GM12878 (cell line): ENCODE results near the gene IRF1. TPM values are rescaled to one million over a fixed set of nuclear protein-coding genes. Genes with fewer than 3 reads are reported as not detected.

ENCODE experiments used
- ATAC-seq: fragments of 200-7000 bp; cut with Tn5 transposase; 3 replicates; pipeline ENCODE4 v1.9.1; 2020; ENCODE audit warnings: mild to moderate bottlenecking, moderate library complexity
- BruUV-seq: library from RNA; stranded (reverse); fragments of 400-500 nt; replicated peaks from 2 replicates; lab custom pipeline; 2021; lab: Mats Ljungman, UMichigan
- CTCF ChIA-PET: fragments of 300-600 bp; sonication (Branson Sonifier 250); formaldehyde crosslinking; extraction: SDS; loops from one replicate; lab custom pipeline; 2021; ENCODE audit warnings: inconsistent platforms; lab: Yijun Ruan, JAX
- POLR2A ChIA-PET: fragments of 350-600 bp; formaldehyde crosslinking; extraction: SDS; loops from one replicate; lab custom pipeline; 2021; ENCODE audit warnings: inconsistent platforms; lab: Charles Lee
- RAD21 ChIA-PET: fragments of 300-600 bp; sonication (Branson Sonifier 250); formaldehyde crosslinking; loops from one replicate; lab custom pipeline; 2023; ENCODE audit warnings: antibody characterized with exemption; ENCODE audit not compliant: unreplicated experiment; lab: Charles Lee
- SMC1A ChIA-PET: fragments of 300-600 bp; sonication (Branson Sonifier 250); formaldehyde crosslinking; loops from one replicate; lab custom pipeline; 2023; ENCODE audit not compliant: unreplicated experiment, uncharacterized antibody; lab: Charles Lee
- DNase-seq: peaks from one replicate; pipeline ENCODE4 v3.0.0-alpha.2; 2011; ENCODE audit warnings: low read depth, low spot score
- FAIRE-seq: peaks from 3 replicates; lab custom pipeline; 2011; peaks lifted over from hg19 to GRCh38; lab: Jason Lieb, UNC
- H2AFZ ChIP-seq: 2 replicates; pipeline ENCODE4 v1.6.0; 2011; ENCODE audit warnings: low read depth, low read length, control low read depth; ENCODE audit not compliant: control insufficient read depth
- H3K27ac ChIP-seq: 2 replicates; pipeline ENCODE4 v1.5.1; 2011; ENCODE audit warnings: control low read depth; ENCODE audit not compliant: control insufficient read depth, insufficient read depth
- H3K27me3 ChIP-seq, 2 experiments: replicated peaks in 1 of 2; 2 replicates each; pipeline versions ENCODE4 v1.6.0 to v1.6.1; 2011; ENCODE audit warnings: low read length in 1 of 2; ENCODE audit not compliant: control insufficient read depth in 2 of 2, insufficient read depth in 2 of 2
- H3K36me3 ChIP-seq, 2 experiments: 2 replicates each; pipeline ENCODE4 v1.5.1; 2011; ENCODE audit warnings: low read length in 1 of 2; ENCODE audit not compliant: control insufficient read depth in 2 of 2, insufficient read depth in 2 of 2
- H3K4me1 ChIP-seq: 2 replicates; pipeline ENCODE4 v1.6.1; 2011; ENCODE audit warnings: mild to moderate bottlenecking, low read length, moderate library complexity, mixed read lengths; ENCODE audit not compliant: control insufficient read depth, insufficient read depth
- H3K4me2 ChIP-seq: 2 replicates; pipeline ENCODE4 v1.6.0; 2011; ENCODE audit warnings: control low read depth; ENCODE audit not compliant: control insufficient read depth, insufficient read depth
- H3K4me3 ChIP-seq: fragments of 200-600 bp; sonication (generic); 2 replicates; pipeline ENCODE4 v1.5.1; 2016
- H3K79me2 ChIP-seq: 2 replicates; pipeline ENCODE4 v1.6.0; 2011; ENCODE audit warnings: low read length; ENCODE audit not compliant: control insufficient read depth, insufficient read depth
- H3K9ac ChIP-seq: 2 replicates; pipeline ENCODE4 v1.8.0; 2011; ENCODE audit warnings: low read length, control low read depth, mixed read lengths; ENCODE audit not compliant: control insufficient read depth, insufficient read depth
- H3K9me3 ChIP-seq: replicated peaks from 3 replicates; pipeline ENCODE4 v1.5.1; 2011; ENCODE audit warnings: mild to moderate bottlenecking, low read length; ENCODE audit not compliant: control insufficient read depth, insufficient read depth
- H4K20me1 ChIP-seq: 2 replicates; pipeline ENCODE4 v1.6.0; 2011; ENCODE audit not compliant: control insufficient read depth, insufficient read depth
- BHLHE40 ChIP-seq, 2 experiments: fragments of 450-650 bp in 1 of 2; IDR thresholded peaks; 2 replicates each; pipeline ENCODE4 v1.6.1; 2011 to 2017; ENCODE audit warnings: low read depth in 2 of 2, borderline replicate concordance in 1 of 2, improper control_type of control experiment in 1 of 2, low read length in 1 of 2, mild to moderate bottlenecking in 1 of 2
- EP300 ChIP-seq, 2 experiments: fragments of 150-350 bp in 1 of 2; IDR thresholded peaks; 2 replicates each; pipeline ENCODE4 v1.6.1; 2011 to 2012; ENCODE audit warnings: low read depth in 2 of 2, low read length in 2 of 2, borderline replicate concordance in 1 of 2, improper control_type of control experiment in 1 of 2, inconsistent platforms in 1 of 2; ENCODE audit not compliant: control insufficient read depth in 1 of 2
- FOXK2 ChIP-seq: fragments of 450-650 bp; IDR thresholded peaks from 2 replicates; pipeline ENCODE4 v1.6.1; 2017; ENCODE audit warnings: mild to moderate bottlenecking, moderate library complexity
- GABPA ChIP-seq: IDR thresholded peaks from 2 replicates; pipeline ENCODE4 v1.6.1; 2014; ENCODE audit warnings: antibody characterized with exemption, low read depth, mild to moderate bottlenecking, inconsistent platforms
- HCFC1 ChIP-seq: fragments of 150-350 bp; IDR thresholded peaks from 2 replicates; pipeline ENCODE4 v1.6.1; 2014; ENCODE audit warnings: low read length
- IKZF2 ChIP-seq, 2 experiments: fragments of 450-650 bp; IDR thresholded peaks; 2 replicates each; pipeline ENCODE4 v1.6.1; 2017; ENCODE audit warnings: mild to moderate bottlenecking in 2 of 2, moderate library complexity in 2 of 2
- NR2C2 ChIP-seq: IDR thresholded peaks from 2 replicates; pipeline ENCODE4 v1.6.1; 2011; ENCODE audit warnings: borderline replicate concordance, low read depth; ENCODE audit not compliant: control insufficient read depth, insufficient read length
- PAX5 ChIP-seq: IDR thresholded peaks from 2 replicates; pipeline ENCODE4 v1.6.1; 2011; ENCODE audit warnings: low read depth, low read length, borderline replicate concordance
- POLR2A ChIP-seq: IDR thresholded peaks from 2 replicates; pipeline ENCODE4 v1.6.1; 2011; ENCODE audit warnings: low read depth, mild to moderate bottlenecking, low read length
- RAD21 ChIP-seq: IDR thresholded peaks from 2 replicates; pipeline ENCODE4 v1.6.1; 2011; ENCODE audit warnings: mild to moderate bottlenecking, low read depth, low read length, moderate library complexity; ENCODE audit not compliant: insufficient read depth
- RAD51 ChIP-seq: fragments of 450-650 bp; IDR thresholded peaks from 2 replicates; pipeline ENCODE4 v1.6.1; 2016; ENCODE audit warnings: moderate library complexity, mild to moderate bottlenecking, inconsistent platforms
- STAT1 ChIP-seq: fragments of 450-650 bp; conservative IDR thresholded peaks from 2 replicates; pipeline ENCODE4 v1.6.1; 2014; ENCODE audit warnings: antibody characterized with exemption, mild to moderate bottlenecking
- TCF12 ChIP-seq: IDR thresholded peaks from 2 replicates; pipeline ENCODE4 v1.6.1; 2011; ENCODE audit warnings: low read depth, mild to moderate bottlenecking, low read length
- USF2 ChIP-seq: IDR thresholded peaks from 2 replicates; pipeline ENCODE4 v1.6.1; 2011; ENCODE audit warnings: low read depth, low read length, improper control_type of control experiment, borderline replicate concordance
- ZNF207 ChIP-seq: fragments of 450-650 bp; IDR thresholded peaks from 2 replicates; pipeline ENCODE4 v1.6.1; 2014; ENCODE audit warnings: antibody characterized with exemption, mild to moderate bottlenecking, borderline replicate concordance
- ZNF622 ChIP-seq: fragments of 450-650 bp; IDR thresholded peaks from 2 replicates; pipeline ENCODE4 v1.6.1; 2017; ENCODE audit warnings: mild to moderate bottlenecking, inconsistent platforms
- WGBS: methylation state at CpG from one replicate; pipeline ENCODE4 v1.1.6; 2016; ENCODE audit warnings: low lambda C conversion rate; ENCODE audit not compliant: insufficient replicate concordance, insufficient coverage; ENCODE audit errors: missing lambda C conversion rate; 5-methylcytosine and 5-hydroxymethylcytosine counted together
- in situ Hi-C: fragments of 300-500 bp; cut with MboI; formaldehyde crosslinking; loops from 9 replicates; pipeline ENCODE4 v1.14.3; 2018; ENCODE audit warnings: mixed read lengths
- intact Hi-C: fragments of 100-400 bp; cut with micrococcal nuclease; formaldehyde crosslinking; loops from one replicate; pipeline ENCODE4 v1.14.2; 2022; ENCODE audit not compliant: unreplicated experiment
- polyA plus RNA-seq, 11 experiments: library from polyadenylated mRNA; depleted of rRNA in 4 of 11; unstranded in 6 of 11; stranded (reverse) in 5 of 11; fragments of >200 nt; fragmentation: Nextera tagmentation in 4 of 11; fragmentation: Illumina TruSeq in 1 of 11; extraction: Ambion mirVana in 4 of 11; extraction: Trizol in 1 of 11; gene quantifications; 1 replicate in 1 of 11; 2 replicates in 10 of 11; pipeline versions ENCODE4 v1.2.1 to v1.2.3, GENCODE V29; 2011 to 2016; ENCODE audit warnings: inconsistent platforms in 2 of 11, missing spikeins in 2 of 11, low read depth in 1 of 11
- total RNA-seq, 4 experiments: library from RNA; depleted of rRNA in 3 of 4; stranded (reverse); fragments of >200 nt in 3 of 4; fragmentation: Illumina TruSeq in 1 of 4; extraction: Trizol in 1 of 4; gene quantifications; 2 replicates each; pipeline versions ENCODE4 v1.2.1 to v1.2.3, GENCODE V29; 2013 to 2021
- TF ChIP-seq, protein P1 (sequence below): fragments of 450-650 bp; formaldehyde crosslinking; IDR thresholded peaks from 2 replicates; pipeline ENCODE4 v1.5.0; 2022; ENCODE audit warnings: mild to moderate bottlenecking, missing genetic modification characterization

Gene IRF1
- total and polyA plus RNA-seq, 10 of the 15 experiments (the other 5 are each of a cell fraction or from before 2014, with no cell fraction given): 6.9 to 68.0 (median 49.6) TPM

DNA sequence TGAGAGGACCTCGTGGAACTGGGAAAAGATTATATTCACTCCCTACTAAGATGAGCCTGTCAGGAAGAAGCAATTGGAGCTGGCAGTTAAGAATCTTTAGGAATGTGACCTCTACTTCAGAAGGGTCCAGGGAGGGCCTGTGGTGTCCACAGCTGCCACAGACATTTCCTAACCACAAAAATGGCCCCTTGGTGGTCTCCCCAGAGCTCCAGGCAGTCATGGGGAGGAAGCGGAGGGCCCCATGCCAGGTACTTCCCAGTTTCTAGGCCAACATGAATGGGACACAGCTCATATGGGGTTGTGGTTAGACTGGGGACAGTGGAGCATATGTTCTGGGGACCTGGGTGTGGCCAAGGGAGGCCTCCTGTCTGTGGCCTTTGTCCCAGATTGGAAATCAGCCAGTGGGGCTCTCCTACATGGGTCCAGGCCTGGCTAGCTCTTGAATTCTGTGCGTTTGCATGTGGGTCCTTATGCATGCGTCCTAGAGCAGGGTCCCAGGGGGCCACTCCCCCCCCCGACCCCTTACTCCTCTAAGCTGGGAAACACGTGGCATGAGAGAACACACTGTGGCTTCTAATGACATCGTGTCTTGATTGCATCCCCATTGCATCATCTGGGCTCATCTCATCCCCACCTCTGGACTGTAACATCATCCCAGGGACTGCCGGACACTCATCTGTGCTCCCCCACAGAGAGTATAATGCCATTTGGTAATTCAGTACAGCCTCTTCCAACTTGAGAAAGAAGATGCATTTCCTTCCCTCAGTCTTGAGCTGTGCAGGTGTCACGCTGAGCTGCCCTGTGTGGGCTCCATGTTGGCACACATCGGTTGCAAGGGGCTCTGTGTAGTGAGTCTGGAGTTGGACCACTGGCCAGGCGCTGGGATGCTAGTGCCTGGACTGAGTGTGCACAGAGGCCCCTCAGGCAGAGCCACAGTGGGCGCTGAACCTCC, 31.3 kb downstream of the IRF1 start (continued):
- TF ChIP-seq TCF12 (peak; percentile 37; the same call in 1 of the 2 replicates), PAX5 (0 out of 2 replicates have a peak, but pooled peaks have one; percentile 6), EP300 (IDR thresholded peaks at IDR 0.05; ENCODE audit: borderline replicate concordance in 1 of 2, control insufficient read depth in 1 of 2, low read depth in 2 of 2, low read length in 2 of 2) (peak in 1 of 2 experiments; percentile 31; a peak in 2 of 4 replicates), IKZF2 (IDR thresholded peaks at IDR 0.05) (0 out of 4 replicates have a peak, but pooled peaks have one; percentile 30 to 61), POLR2A (peak; percentile 29; the same call in 1 of the 2 replicates)

- FAIRE-seq: peak; percentile 59
- BruUV-seq: no TSS peak
- H3K4me2 ChIP-seq: peak overlapping the region; percentile 82
- H3K27me3 ChIP-seq: no peaks in the 10 kb centered on the region
- H3K9ac ChIP-seq: peak overlapping the region; percentile 24; the same call in 1 of the 2 replicates
- H3K36me3 ChIP-seq: peaks cover 7 to 17% of the 10 kb centered on the region in 2 experiments; a peak in 3 of 4 replicates
- ChIA-PET CTCF (interaction anchor here (0.7 to 7.4 kb wide), 15 partner anchors 8 to 72 kb away, joined by 3 to 89 read pairs (median 3); partner anchors contain the start of gene IRF1), RAD21 (interaction anchor here (0.6 to 7.9 kb wide), 13 partner anchors 8 to 267 kb away, joined by 3 to 192 read pairs (median 33); partner anchors contain the start of gene IRF1), SMC1A (interaction anchor here (0.6 to 8.0 kb wide), 18 partner anchors 9 to 67 kb away, joined by 3 to 201 read pairs (median 4); partner anchors contain the start of gene IRF1), POLR2A (interaction anchor here (1.5 to 8.2 kb wide), 12 partner anchors 7 to 48 kb away, joined by 3 to 128 read pairs (median 18); partner anchors contain the start of gene IRF1)
- H3K9me3 ChIP-seq: no peaks in the 10 kb centered on the region
- H3K4me1 ChIP-seq: peaks cover 67% of the 10 kb centered on the region
- peak overlapping the region; percentile 89 for H3K27ac ChIP-seq
- ATAC-seq: peak; percentile 64
- in situ Hi-C loops: no loop called here
- WGBS: 10% methylated on average over 1 of the region's 1 CpG
- H2AFZ ChIP-seq: no peak overlapping the region
- DNase-seq: no peak
- intact Hi-C loops: loop anchor here (1.0 to 5.0 kb wide), 2 partner anchors 8 to 39 kb away; no protein-coding TSS in a partner anchor
- no peaks in the 10 kb centered on the region for H4K20me1 ChIP-seq
- peaks cover 13% of the 10 kb centered on the region for H3K79me2 ChIP-seq
- peak overlapping the region; percentile 26; the same call in 1 of the 2 replicates for H3K4me3 ChIP-seq
- no peak for TF ChIP-seq FOXK2
- no peak for TF ChIP-seq RAD51
- TF ChIP-seq STAT1: no peak
- TF ChIP-seq, protein P1, sequence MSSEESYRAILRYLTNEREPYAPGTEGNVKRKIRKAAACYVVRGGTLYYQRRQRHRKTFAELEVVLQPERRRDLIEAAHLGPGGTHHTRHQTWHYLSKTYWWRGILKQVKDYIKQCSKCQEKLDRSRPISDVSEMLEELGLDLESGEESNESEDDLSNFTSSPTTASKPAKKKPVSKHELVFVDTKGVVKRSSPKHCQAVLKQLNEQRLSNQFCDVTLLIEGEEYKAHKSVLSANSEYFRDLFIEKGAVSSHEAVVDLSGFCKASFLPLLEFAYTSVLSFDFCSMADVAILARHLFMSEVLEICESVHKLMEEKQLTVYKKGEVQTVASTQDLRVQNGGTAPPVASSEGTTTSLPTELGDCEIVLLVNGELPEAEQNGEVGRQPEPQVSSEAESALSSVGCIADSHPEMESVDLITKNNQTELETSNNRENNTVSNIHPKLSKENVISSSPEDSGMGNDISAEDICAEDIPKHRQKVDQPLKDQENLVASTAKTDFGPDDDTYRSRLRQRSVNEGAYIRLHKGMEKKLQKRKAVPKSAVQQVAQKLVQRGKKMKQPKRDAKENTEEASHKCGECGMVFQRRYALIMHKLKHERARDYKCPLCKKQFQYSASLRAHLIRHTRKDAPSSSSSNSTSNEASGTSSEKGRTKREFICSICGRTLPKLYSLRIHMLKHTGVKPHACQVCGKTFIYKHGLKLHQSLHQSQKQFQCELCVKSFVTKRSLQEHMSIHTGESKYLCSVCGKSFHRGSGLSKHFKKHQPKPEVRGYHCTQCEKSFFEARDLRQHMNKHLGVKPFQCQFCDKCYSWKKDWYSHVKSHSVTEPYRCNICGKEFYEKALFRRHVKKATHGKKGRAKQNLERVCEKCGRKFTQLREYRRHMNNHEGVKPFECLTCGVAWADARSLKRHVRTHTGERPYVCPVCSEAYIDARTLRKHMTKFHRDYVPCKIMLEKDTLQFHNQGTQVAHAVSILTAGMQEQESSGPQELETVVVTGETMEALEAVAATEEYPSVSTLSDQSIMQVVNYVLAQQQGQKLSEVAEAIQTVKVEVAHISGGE (CRISPR knock-in tag): no peak
- TF ChIP-seq RAD21: 0 out of 2 replicates have a peak, but pooled peaks have one; percentile 7
- TF ChIP-seq HCFC1: no peak
- TF ChIP-seq BHLHE40 (IDR thresholded peaks at IDR 0.05; ENCODE audit: borderline replicate concordance in 1 of 2, low read depth in 2 of 2, low read length in 1 of 2): no peak
- TF ChIP-seq USF2: no peak
- TF ChIP-seq ZNF207: no peak
- TF ChIP-seq GABPA: no peak
- no peak for TF ChIP-seq ZNF622
- no peak for TF ChIP-seq NR2C2
- TF ChIP-seq IKZF2 (IDR thresholded peaks at IDR 0.05): peak in 1 of 2 experiments; percentile 60; a peak in 3 of 4 replicates
These were observed 31.9 kb downstream of the IRF1 start for GRCh38 chr5:132458651-132459030.
